ENCODE measurements around the gene SALL1. TPM values are rescaled to one million over a fixed set of nuclear protein-coding genes. Genes with fewer than 3 reads are reported as not detected.

SALL1 gene
- total RNA-seq, 1 donor from 2014 or later, result 15.0 TPM

DNA sequence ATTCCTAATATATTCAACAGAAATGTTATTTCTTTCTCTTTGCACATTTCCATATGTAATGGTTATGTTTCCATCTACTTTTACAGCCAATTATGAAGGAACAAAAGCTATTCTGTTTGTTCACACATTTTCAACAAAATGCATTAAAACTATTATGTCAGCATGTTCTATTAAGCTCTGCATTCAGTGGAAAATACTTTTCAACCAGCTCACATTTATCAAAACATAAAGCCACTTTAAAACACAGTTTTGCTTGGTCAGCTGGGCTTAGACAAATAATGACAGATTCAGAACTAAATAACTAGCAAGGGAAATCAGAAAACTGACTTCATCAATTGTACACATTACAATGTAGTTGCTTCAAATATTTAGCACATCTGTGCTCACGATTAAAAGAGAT, 6.9 kb downstream of the SALL1 start:
- Mint-ChIP-seq H3K4me1 (ENCODE audit: low read depth, unreplicated experiment) (peaks cover 23% of the 10 kb centered on the region), H3K27ac (ENCODE audit: unreplicated experiment) (no peak overlapping the region), H3K9me3 (ENCODE audit: unreplicated experiment) (no peaks in the 10 kb centered on the region), H3K36me3 (ENCODE audit: low read depth, unreplicated experiment) (peaks cover 21% of the 10 kb centered on the region), H3K27me3 (ENCODE audit: low read depth, unreplicated experiment) (no peaks in the 10 kb centered on the region), H3K4me3 (ENCODE audit: unreplicated experiment) (no peak overlapping the region)
- DNase-seq (ENCODE audit: low read depth) (no peak), FAIRE-seq (no peak)
- no peaks in the 10 kb centered on the region for H3K36me3 ChIP-seq (ENCODE audit: insufficient read depth, low read length)
- peak overlapping the region; percentile 22 for H3K4me2 ChIP-seq (ENCODE audit: low read length)
- H3K27ac ChIP-seq (ENCODE audit: low read depth, low read length), result no peak overlapping the region
- peak overlapping the region; percentile 4 for H3K9ac ChIP-seq (ENCODE audit: low read length)
- H3K4me1 ChIP-seq (ENCODE audit: insufficient read depth, low read length), result peaks cover 20% of the 10 kb centered on the region
- H4K20me1 ChIP-seq (ENCODE audit: insufficient read depth, low read length), result peaks cover 25% of the 10 kb centered on the region
- H3K9me3 ChIP-seq (ENCODE audit: insufficient read depth, low read depth, low read length), result no peaks in the 10 kb centered on the region
- no peak overlapping the region for H3K4me3 ChIP-seq (ENCODE audit: insufficient read depth, low read depth, low read length)
- H3K79me2 ChIP-seq (ENCODE audit: insufficient read depth, low read length), result peaks cover 94% of the 10 kb centered on the region
- TF ChIP-seq EZH2 (IDR thresholded peaks at IDR 0.05; ENCODE audit: insufficient read depth, low read length), result no peak
- H2AFZ ChIP-seq (ENCODE audit: low read depth, low read length), result no peak overlapping the region
- no peaks in the 10 kb centered on the region for H3K27me3 ChIP-seq (ENCODE audit: insufficient read depth, low read length)

DNA sequence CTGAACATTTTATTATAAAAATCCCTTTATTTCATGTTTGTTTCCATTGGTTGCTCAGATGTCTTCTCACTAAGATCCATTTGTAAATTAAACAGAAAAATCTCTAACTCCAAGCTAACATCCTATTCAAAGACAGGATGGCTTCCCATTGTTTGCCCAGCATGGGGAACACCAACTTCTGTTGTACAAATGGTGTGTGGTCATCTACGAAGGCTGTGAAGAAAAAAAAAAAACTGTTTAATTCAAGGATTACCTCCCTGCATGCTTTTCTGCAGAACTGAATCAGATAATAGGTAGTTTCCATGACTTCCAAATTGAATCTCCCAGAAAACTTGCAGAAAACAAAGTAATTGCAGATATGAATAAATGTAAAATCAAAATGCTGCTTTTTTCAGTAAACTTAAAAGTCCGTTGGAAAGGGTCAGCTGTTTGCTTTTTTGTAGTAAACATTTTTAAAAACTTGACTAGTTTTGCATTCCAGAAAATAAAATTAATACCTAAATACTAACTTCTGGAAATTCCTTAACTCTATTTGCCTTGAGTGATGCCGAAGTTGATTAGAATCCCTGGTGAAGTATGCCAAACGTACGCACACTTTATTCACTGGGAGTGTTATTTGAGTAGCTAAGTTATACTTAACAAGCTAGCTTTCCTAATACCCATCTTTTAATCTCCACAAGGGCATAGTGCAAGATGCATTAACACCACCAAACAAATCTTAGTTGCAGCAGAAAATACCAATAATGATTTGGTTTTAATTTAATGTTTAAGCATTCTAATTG, 7.7 kb downstream of the SALL1 start:
- H3K27ac Mint-ChIP-seq (ENCODE audit: unreplicated experiment), result no peak overlapping the region
- Histone ChIP-seq H2AFZ (ENCODE audit: low read depth, low read length) (no peak overlapping the region), H3K4me2 (ENCODE audit: low read length) (peak overlapping the region; percentile 4), H3K36me3 (ENCODE audit: insufficient read depth, low read length) (peaks cover 4% of the 10 kb centered on the region), H4K20me1 (ENCODE audit: insufficient read depth, low read length) (peaks cover 33% of the 10 kb centered on the region), H3K9ac (ENCODE audit: low read length) (no peak overlapping the region), H3K4me3 (ENCODE audit: insufficient read depth, low read depth, low read length) (no peak overlapping the region), H3K4me1 (ENCODE audit: insufficient read depth, low read length) (peaks cover 20% of the 10 kb centered on the region), H3K79me2 (ENCODE audit: insufficient read depth, low read length) (peaks cover 94% of the 10 kb centered on the region), H3K27ac (ENCODE audit: low read depth, low read length) (no peak overlapping the region), H3K9me3 (ENCODE audit: insufficient read depth, low read depth, low read length) (no peaks in the 10 kb centered on the region), H3K27me3 (ENCODE audit: insufficient read depth, low read length) (no peaks in the 10 kb centered on the region)
- FAIRE-seq, result no peak
- no peak overlapping the region for H3K4me3 Mint-ChIP-seq (ENCODE audit: unreplicated experiment)
- peaks cover 29% of the 10 kb centered on the region for H3K36me3 Mint-ChIP-seq (ENCODE audit: low read depth, unreplicated experiment)
- H3K4me1 Mint-ChIP-seq (ENCODE audit: low read depth, unreplicated experiment), result peaks cover 18% of the 10 kb centered on the region
- H3K27me3 Mint-ChIP-seq (ENCODE audit: low read depth, unreplicated experiment), result no peaks in the 10 kb centered on the region
- TF ChIP-seq EZH2 (IDR thresholded peaks at IDR 0.05; ENCODE audit: insufficient read depth, low read length) (no peak), CTCF (IDR thresholded peaks at IDR 0.05; ENCODE audit: insufficient read depth, low read depth, low read length) (no peak)
- H3K9me3 Mint-ChIP-seq (ENCODE audit: unreplicated experiment), result no peaks in the 10 kb centered on the region
- DNase-seq (ENCODE audit: low read depth), result no peak

DNA sequence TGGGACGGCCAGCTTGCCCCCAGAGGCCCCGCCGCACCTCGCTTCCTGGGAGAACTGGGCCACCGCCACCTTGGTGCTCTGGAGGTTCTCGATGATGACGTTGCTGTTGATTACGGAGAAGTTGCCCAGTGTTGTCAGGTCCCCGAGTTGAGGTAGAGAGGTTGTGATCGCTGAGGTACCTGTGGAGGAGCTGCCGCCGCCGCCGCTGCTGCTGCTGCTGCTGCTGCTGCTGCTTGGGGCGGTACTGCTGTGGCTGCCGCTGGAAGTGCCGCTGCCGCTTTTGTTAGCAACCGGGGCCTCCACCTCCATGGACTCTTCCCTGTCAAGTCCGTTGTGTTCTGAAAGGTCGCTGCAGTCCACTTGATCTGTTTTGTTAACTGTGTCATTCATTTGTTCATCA, 9.5 kb downstream of the SALL1 start:
- no peaks in the 10 kb centered on the region for H3K9me3 ChIP-seq (ENCODE audit: insufficient read depth, low read depth, low read length)
- H3K27ac ChIP-seq (ENCODE audit: low read depth, low read length), result no peak overlapping the region
- Mint-ChIP-seq H3K9me3 (ENCODE audit: unreplicated experiment) (no peaks in the 10 kb centered on the region), H3K27ac (ENCODE audit: unreplicated experiment) (no peak overlapping the region), H3K4me1 (ENCODE audit: low read depth, unreplicated experiment) (peaks cover 9% of the 10 kb centered on the region), H3K27me3 (ENCODE audit: low read depth, unreplicated experiment) (no peaks in the 10 kb centered on the region), H3K36me3 (ENCODE audit: low read depth, unreplicated experiment) (peaks cover 35% of the 10 kb centered on the region), H3K4me3 (ENCODE audit: unreplicated experiment) (no peak overlapping the region)
- peaks cover 4% of the 10 kb centered on the region for H3K36me3 ChIP-seq (ENCODE audit: insufficient read depth, low read length)
- H4K20me1 ChIP-seq (ENCODE audit: insufficient read depth, low read length), result peaks cover 44% of the 10 kb centered on the region
- no peak overlapping the region for H3K4me3 ChIP-seq (ENCODE audit: insufficient read depth, low read depth, low read length)
- no peaks in the 10 kb centered on the region for H3K27me3 ChIP-seq (ENCODE audit: insufficient read depth, low read length)
- TF ChIP-seq CTCF (IDR thresholded peaks at IDR 0.05; ENCODE audit: insufficient read depth, low read depth, low read length), result no peak
- no peak for TF ChIP-seq EZH2 (IDR thresholded peaks at IDR 0.05; ENCODE audit: insufficient read depth, low read length)
- H2AFZ ChIP-seq (ENCODE audit: low read depth, low read length), result no peak overlapping the region
- H3K4me2 ChIP-seq (ENCODE audit: low read length), result no peak overlapping the region
- DNase-seq (ENCODE audit: low read depth) (no peak), FAIRE-seq (no peak)
- H3K9ac ChIP-seq (ENCODE audit: low read length), result no peak overlapping the region
- peaks cover 9% of the 10 kb centered on the region for H3K4me1 ChIP-seq (ENCODE audit: insufficient read depth, low read length)
- peaks cover 82% of the 10 kb centered on the region for H3K79me2 ChIP-seq (ENCODE audit: insufficient read depth, low read length)

All from astrocyte (in vitro differentiated cells and primary cell).